ENCODE data around the gene CHD5.

CHD5 gene

GRCh38 chr1:6178751-6179563 is 1.2 kb downstream of the CHD5 start:
- peaks cover 39% of the 10 kb centered on the region for H3K27me3 ChIP-seq (replicated peaks)
- DNase-seq: no peak
- no peak overlapping the region for H3K4me3 ChIP-seq (ENCODE audit: low read depth, low read length)
- TF ChIP-seq CTCF (IDR thresholded peaks at IDR 0.05; ENCODE audit: low read depth, low read length, missing control alignments): no peak
- in situ Hi-C loops (cut with HindIII; ENCODE audit: low pct_ligation_motif_present, low sequenced_read_pairs): no loop called here
- H3K36me3 ChIP-seq (replicated peaks): no peaks in the 10 kb centered on the region
- no peak overlapping the region for H3K27ac ChIP-seq

GRCh38 chr1:6177681-6178380 is 2.3 kb downstream of the CHD5 start:
- H3K36me3 ChIP-seq (replicated peaks): no peaks in the 10 kb centered on the region
- TF ChIP-seq CTCF (IDR thresholded peaks at IDR 0.05; ENCODE audit: low read depth, low read length, missing control alignments): no peak
- in situ Hi-C loops (cut with HindIII; ENCODE audit: low pct_ligation_motif_present, low sequenced_read_pairs): no loop called here
- DNase-seq: no peak
- no peak overlapping the region for H3K27ac ChIP-seq
- no peak overlapping the region for H3K4me3 ChIP-seq (ENCODE audit: low read depth, low read length)
- H3K27me3 ChIP-seq (replicated peaks): peaks cover 39% of the 10 kb centered on the region

- no peak for TF ChIP-seq CTCF (IDR thresholded peaks at IDR 0.05; ENCODE audit: low read depth, low read length, missing control alignments)
- no peak overlapping the region for H3K4me3 ChIP-seq (ENCODE audit: low read depth, low read length)
- in situ Hi-C loops (cut with HindIII; ENCODE audit: low pct_ligation_motif_present, low sequenced_read_pairs): no loop called here
- no peak overlapping the region for H3K27ac ChIP-seq
- H3K36me3 ChIP-seq (replicated peaks): no peaks in the 10 kb centered on the region
- peaks cover 39% of the 10 kb centered on the region for H3K27me3 ChIP-seq (replicated peaks)
- DNase-seq: no peak
Observed at GRCh38 chr1:6176779-6177178, 3.3 kb downstream of the CHD5 start.

- DNase-seq: no peak
- no peak overlapping the region for H3K4me3 ChIP-seq (ENCODE audit: low read depth, low read length)
- peaks cover 31% of the 10 kb centered on the region for H3K27me3 ChIP-seq (replicated peaks)
- in situ Hi-C loops (cut with HindIII; ENCODE audit: low pct_ligation_motif_present, low sequenced_read_pairs): no loop called here
- TF ChIP-seq CTCF (IDR thresholded peaks at IDR 0.05; ENCODE audit: low read depth, low read length, missing control alignments): no peak
- no peaks in the 10 kb centered on the region for H3K36me3 ChIP-seq (replicated peaks)
- H3K27ac ChIP-seq: no peak overlapping the region
Observed at GRCh38 chr1:6175411-6175828, 4.7 kb downstream of the CHD5 start.

GRCh38 chr1:6174621-6175410 is 5.3 kb downstream of the CHD5 start:
- H3K27me3 ChIP-seq (replicated peaks): peaks cover 27% of the 10 kb centered on the region
- in situ Hi-C loops (cut with HindIII; ENCODE audit: low pct_ligation_motif_present, low sequenced_read_pairs): no loop called here
- no peak for DNase-seq
- H3K27ac ChIP-seq: no peak overlapping the region
- H3K36me3 ChIP-seq (replicated peaks): no peaks in the 10 kb centered on the region
- H3K4me3 ChIP-seq (ENCODE audit: low read depth, low read length): no peak overlapping the region
- no peak for TF ChIP-seq CTCF (IDR thresholded peaks at IDR 0.05; ENCODE audit: low read depth, low read length, missing control alignments)
